ENCODE results near the gene NEK5. TPM values are rescaled to one million over a fixed set of nuclear protein-coding genes. Genes with fewer than 3 reads are reported as not detected.

Gene NEK5
- total and polyA plus RNA-seq, 2 donors (not counting 3 experiments of a cell fraction or from before 2014, with no cell fraction given), result 0.03 to 0.18 TPM

DNA sequence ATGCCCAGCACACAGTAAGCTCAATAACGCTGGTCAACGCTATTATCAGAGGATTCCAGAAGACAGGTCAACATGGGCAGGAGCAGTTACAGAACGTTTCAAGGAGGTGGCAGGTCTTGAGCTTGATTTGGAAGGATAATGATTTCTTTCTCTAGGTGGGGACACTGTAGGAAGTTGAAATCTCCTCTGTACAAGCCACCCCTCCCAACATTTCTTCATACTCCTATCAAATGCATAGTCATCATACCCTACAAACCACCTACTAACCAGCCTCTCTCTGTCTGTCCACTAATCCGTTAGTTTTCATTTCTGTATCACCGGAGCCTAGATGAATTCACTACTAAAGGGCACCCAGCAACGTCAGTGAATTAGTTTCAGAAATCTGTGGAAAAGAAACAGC is 118.9 kb downstream of the NEK5 start:
- H3K79me2 ChIP-seq (ENCODE audit: control insufficient read depth, insufficient read depth, low read length), result peaks cover 18% of the 10 kb centered on the region
- peaks cover 14% of the 10 kb centered on the region for H3K4me1 ChIP-seq (ENCODE audit: control insufficient read depth, extremely low read depth, insufficient read depth, low read length)
- DNase-seq (ENCODE audit: low read depth, low spot score), result no peak
- H3K9me1 ChIP-seq (replicated peaks; ENCODE audit: control insufficient read depth, extremely low read depth, insufficient read depth, low read length), result no peaks in the 10 kb centered on the region
- H4K20me1 ChIP-seq (replicated peaks; ENCODE audit: control insufficient read depth, extremely low read depth, insufficient read depth, low read length), result no peaks in the 10 kb centered on the region
- H3K27me3 ChIP-seq (ENCODE audit: control insufficient read depth in 2 of 2, insufficient read depth in 2 of 2, low read length in 2 of 2), result peaks cover 13 to 14% of the 10 kb centered on the region in 2 experiments
- no peaks in the 10 kb centered on the region for H3K36me3 ChIP-seq (ENCODE audit: control insufficient read depth in 2 of 2, extremely low read depth in 1 of 2, insufficient read depth in 2 of 2, low read length in 2 of 2)
- TF ChIP-seq GATA2 (IDR thresholded peaks at IDR 0.05; ENCODE audit: insufficient read depth, insufficient read length, low read depth, low read length), result no peak
- TF ChIP-seq POLR2AphosphoS5 (IDR thresholded peaks at IDR 0.05; ENCODE audit: insufficient read depth, low read depth, low read length), result no peak
- TF ChIP-seq EZH2 (IDR thresholded peaks at IDR 0.05; ENCODE audit: borderline replicate concordance, low read depth, low read length, severe bottlenecking), result no peak
- no peak for TF ChIP-seq CTCF (IDR thresholded peaks at IDR 0.05; ENCODE audit: extremely low read depth in 1 of 2, insufficient read depth in 1 of 2, low read depth in 1 of 2, low read length in 2 of 2)
- TF ChIP-seq, protein P1, sequence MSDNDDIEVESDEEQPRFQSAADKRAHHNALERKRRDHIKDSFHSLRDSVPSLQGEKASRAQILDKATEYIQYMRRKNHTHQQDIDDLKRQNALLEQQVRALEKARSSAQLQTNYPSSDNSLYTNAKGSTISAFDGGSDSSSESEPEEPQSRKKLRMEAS (IDR thresholded peaks at IDR 0.05; ENCODE audit: insufficient read depth, insufficient read length), result no peak
- TF ChIP-seq FOS (IDR thresholded peaks at IDR 0.05; ENCODE audit: borderline replicate concordance, insufficient read depth, low read length), result no peak
- no peak for TF ChIP-seq POLR2A (IDR thresholded peaks at IDR 0.05; ENCODE audit: low read depth, low read length)
- no peak for TF ChIP-seq MYC (IDR thresholded peaks at IDR 0.05; ENCODE audit: low read depth, low read length)
- FAIRE-seq, result no peak
- H2AFZ ChIP-seq (ENCODE audit: low read depth, low read length), result no peak overlapping the region
- dilution Hi-C loops (cut with MboI; ENCODE audit: extremely low pct_ligation_motif_present, low sequenced_read_pairs) (no loop called here), intact Hi-C loops (cut with micrococcal nuclease) (loop anchor here (2.0 to 5.0 kb wide), 3 partner anchors 113 to 428 kb away; partner anchors contain the start of genes DHRS12 and WDFY2)
- no peaks in the 10 kb centered on the region for H3K9me3 ChIP-seq (replicated peaks; ENCODE audit: control insufficient read depth, insufficient read depth, low read length)
- ChIA-PET CTCF (no interaction called here), POLR2A (no interaction called here)
- no TSS peak for BruUV-seq (replicated peaks)
- H3K9ac ChIP-seq (replicated peaks; ENCODE audit: extremely low read depth, insufficient read depth, low read length), result no peak overlapping the region
- no peak overlapping the region for H3K27ac ChIP-seq (ENCODE audit: insufficient read depth, low read depth, low read length)
- no peak overlapping the region for H3K4me3 ChIP-seq (replicated peaks in 1 of 3; ENCODE audit: insufficient read depth in 1 of 3, low read depth in 1 of 3, low read length in 3 of 3)
- H3K4me2 ChIP-seq (ENCODE audit: insufficient read depth, low read length), result no peak overlapping the region

Measured in endothelial cell of umbilical vein (primary cell).